H1 (cell line): ENCODE results near the gene RFT1. TPM values are rescaled to one million over a fixed set of nuclear protein-coding genes. Genes with fewer than 3 reads are reported as not detected.
A peak's percentile ranks its signal among the peaks of the same experiment; 100 is the strongest.

ENCODE experiments used
- CTCF ChIA-PET: fragments of 300-600 bp; sonication (Branson Sonifier 250); formaldehyde crosslinking; loops from one replicate; lab custom pipeline; 2021; ENCODE audit not compliant: partially characterized antibody; lab: Charles Lee
- POLR2A ChIA-PET: fragments of 300-600 bp; sonication (Branson Sonifier 250); formaldehyde crosslinking; loops from one replicate; lab custom pipeline; 2021; ENCODE audit warnings: inconsistent platforms; ENCODE audit not compliant: partially characterized antibody; lab: Charles Lee
- DNase-seq, 2 experiments: peaks; one replicate each; pipeline versions ENCODE4 v3.0.0 to v3.0.0-alpha.2; 2010 to 2022; ENCODE audit warnings: low spot score in 2 of 2, low read depth in 1 of 2, mixed read lengths in 1 of 2
- FAIRE-seq: peaks from 2 replicates; lab custom pipeline; 2011; peaks lifted over from hg19 to GRCh38; lab: Jason Lieb, UNC
- H2AFZ ChIP-seq: 2 replicates; pipeline ENCODE4 v1.8.1; 2012; ENCODE audit warnings: low read length, inconsistent platforms
- H2AK5ac ChIP-seq: 2 replicates; pipeline ENCODE4 v1.6.1; 2013; ENCODE audit warnings: low read depth, low read length
- H2BK120ac ChIP-seq: replicated peaks from 2 replicates; pipeline ENCODE3; 2013; ENCODE audit warnings: low read depth, low read length, inconsistent platforms
- H2BK12ac ChIP-seq: 2 replicates; pipeline ENCODE4 v1.6.1; 2013; ENCODE audit warnings: low read depth, low read length
- H2BK15ac ChIP-seq: 2 replicates; pipeline ENCODE4 v1.6.1; 2013; ENCODE audit warnings: low read length
- H2BK20ac ChIP-seq: 2 replicates; pipeline ENCODE4 v1.6.1; 2013; ENCODE audit warnings: low read length
- H2BK5ac ChIP-seq: 2 replicates; pipeline ENCODE4 v1.6.1; 2013; ENCODE audit warnings: low read depth, low read length
- H3K14ac ChIP-seq: 2 replicates; pipeline ENCODE4 v1.6.1; 2013; ENCODE audit warnings: inconsistent platforms; ENCODE audit not compliant: insufficient read length
- H3K18ac ChIP-seq: 2 replicates; pipeline ENCODE4 v1.6.1; 2013; ENCODE audit warnings: low read length; ENCODE audit errors: extremely low read depth
- H3K23ac ChIP-seq: 2 replicates; pipeline ENCODE4 v1.6.1; 2013; ENCODE audit warnings: inconsistent platforms; ENCODE audit not compliant: insufficient read length
- H3K23me2 ChIP-seq: 2 replicates; pipeline ENCODE4 v1.6.1; 2013; ENCODE audit warnings: low read depth, low read length
- H3K27ac ChIP-seq: 2 replicates; pipeline ENCODE4 v1.6.1; 2011; ENCODE audit warnings: low read depth, low read length, inconsistent platforms
- H3K27me3 ChIP-seq, 4 experiments: replicated peaks in 1 of 4; 1 replicate in 1 of 4; 2 replicates in 3 of 4; pipeline versions ENCODE4 v1.6.1 to v1.8.1; 2011 to 2013; ENCODE audit warnings: low read length in 3 of 4, mild to moderate bottlenecking in 3 of 4, inconsistent platforms in 2 of 4, mixed read lengths in 2 of 4, moderate library complexity in 1 of 4; ENCODE audit not compliant: control insufficient read depth in 3 of 4, insufficient read depth in 3 of 4; ENCODE audit errors: extremely low read depth in 1 of 4
- H3K36me3 ChIP-seq, 4 experiments: 2 replicates each; pipeline versions ENCODE4 v1.6.1 to v1.8.1; 2011 to 2013; ENCODE audit warnings: mild to moderate bottlenecking in 4 of 4, low read length in 3 of 4, moderate library complexity in 2 of 4, control low read depth in 1 of 4, inconsistent platforms in 1 of 4; ENCODE audit not compliant: insufficient read depth in 4 of 4, control insufficient read depth in 2 of 4
- H3K4ac ChIP-seq: replicated peaks from 2 replicates; pipeline ENCODE3; 2013; ENCODE audit warnings: low read length, low read depth, mixed read lengths, inconsistent platforms; ENCODE audit not compliant: insufficient read length
- H3K4me1 ChIP-seq, 4 experiments: replicated peaks in 1 of 4; 1 replicate in 1 of 4; 2 replicates in 3 of 4; pipeline versions ENCODE4 v1.6.1 to v1.8.1; 2011 to 2013; ENCODE audit warnings: low read length in 3 of 4, inconsistent platforms in 2 of 4, mixed read lengths in 1 of 4; ENCODE audit not compliant: insufficient read depth in 4 of 4, control insufficient read depth in 3 of 4
- H3K4me2 ChIP-seq, 2 experiments: 2 replicates each; pipeline versions ENCODE4 v1.6.1 to v1.8.1; 2011 to 2013; ENCODE audit warnings: low read depth in 2 of 2, low read length in 2 of 2, control low read depth in 1 of 2, inconsistent platforms in 1 of 2, mild to moderate bottlenecking in 1 of 2; ENCODE audit not compliant: insufficient read depth in 1 of 2
- H3K4me3 ChIP-seq, 4 experiments: fragments of 200-600, 300-600 bp in 1 of 4; sonication (generic), shearing (Covaris generic), sonication (Bioruptor Twin) in 1 of 4; 2 replicates each; pipeline versions ENCODE4 v1.5.1 to v1.8.1; 2011 to 2016; ENCODE audit warnings: low read length in 4 of 4, low read depth in 3 of 4, control low read depth in 2 of 4, inconsistent platforms in 2 of 4, mild to moderate bottlenecking in 2 of 4, mixed read lengths in 1 of 4, moderate library complexity in 1 of 4; ENCODE audit not compliant: insufficient read depth in 2 of 4; ENCODE audit errors: extremely low read depth in 1 of 4
- H3K56ac ChIP-seq: replicated peaks from 2 replicates; pipeline ENCODE3; 2013; ENCODE audit warnings: low read depth, mild to moderate bottlenecking, mixed read lengths, low read length, inconsistent platforms; ENCODE audit not compliant: insufficient read length
- H3K79me1 ChIP-seq: 2 replicates; pipeline ENCODE4 v1.6.1; 2013; ENCODE audit warnings: low read depth, low read length, control low read depth
- H3K79me2 ChIP-seq, 2 experiments: 2 replicates each; pipeline versions ENCODE4 v1.6.1 to v1.8.1; 2012 to 2013; ENCODE audit warnings: low read length in 2 of 2, mild to moderate bottlenecking in 2 of 2, inconsistent platforms in 1 of 2; ENCODE audit not compliant: insufficient read depth in 2 of 2, control insufficient read depth in 1 of 2
- H3K9ac ChIP-seq, 4 experiments: replicated peaks in 1 of 4; 1 replicate in 1 of 4; 2 replicates in 3 of 4; pipeline versions ENCODE4 v1.6.1 to v1.8.1; 2011 to 2013; ENCODE audit warnings: low read depth in 3 of 4, low read length in 3 of 4, control low read depth in 2 of 4, mild to moderate bottlenecking in 2 of 4, moderate library complexity in 2 of 4, inconsistent platforms in 1 of 4; ENCODE audit errors: extremely low read depth in 1 of 4
- H3K9me3 ChIP-seq, 2 experiments: 2 replicates each; pipeline versions ENCODE4 v1.6.1 to v1.8.1; 2012 to 2013; ENCODE audit warnings: mild to moderate bottlenecking in 2 of 2, moderate library complexity in 2 of 2, control low read depth in 1 of 2, inconsistent platforms in 1 of 2, low read depth in 1 of 2, low read length in 1 of 2, mixed read lengths in 1 of 2; ENCODE audit not compliant: insufficient read depth in 2 of 2
- H4K20me1 ChIP-seq, 2 experiments: replicated peaks in 1 of 2; 2 replicates each; pipeline versions ENCODE3 to v1.8.1; 2011 to 2013; ENCODE audit warnings: inconsistent platforms in 2 of 2, low read length in 2 of 2, mild to moderate bottlenecking in 1 of 2; ENCODE audit not compliant: insufficient read depth in 2 of 2, control insufficient read depth in 1 of 2
- H4K5ac ChIP-seq: 2 replicates; pipeline ENCODE4 v1.6.1; 2013; ENCODE audit warnings: low read length, low read depth, mixed read lengths, inconsistent platforms; ENCODE audit not compliant: insufficient read length
- H4K8ac ChIP-seq: 2 replicates; pipeline ENCODE4 v1.8.0; 2013; ENCODE audit warnings: mild to moderate bottlenecking, moderate library complexity, low read length, inconsistent platforms; ENCODE audit not compliant: insufficient read depth; ENCODE audit errors: extremely low read depth
- H4K91ac ChIP-seq: replicated peaks from 2 replicates; pipeline ENCODE3; 2013; ENCODE audit warnings: low read length, mixed read lengths, inconsistent platforms; ENCODE audit not compliant: insufficient read length
- RAD21 ChIP-seq, 2 experiments: IDR thresholded peaks in 1 of 2; conservative IDR thresholded peaks in 1 of 2; 2 replicates each; pipeline ENCODE4 v1.6.1; 2011; ENCODE audit warnings: low read depth in 2 of 2, low read length in 2 of 2, improper control_type of control experiment in 1 of 2, inconsistent platforms in 1 of 2, mild to moderate bottlenecking in 1 of 2, moderate library complexity in 1 of 2
- SP1 ChIP-seq: IDR thresholded peaks from 2 replicates; pipeline ENCODE4 v1.6.1; 2011; ENCODE audit warnings: low read depth, low read length
- WGBS, 2 experiments: shearing (Covaris generic) in 1 of 2; methylation state at CpG; one replicate each; pipeline versions ENCODE4 v1.1.6 to v1.1.7; 2013 to 2015; ENCODE audit warnings: low lambda C conversion rate in 2 of 2, mixed read lengths in 2 of 2, inconsistent platforms in 1 of 2, low coverage in 1 of 2, missing lambda C conversion rate in 1 of 2; ENCODE audit not compliant: insufficient replicate concordance in 2 of 2, insufficient coverage in 1 of 2, insufficient read length in 1 of 2; ENCODE audit errors: extremely low coverage in 1 of 2, missing lambda C conversion rate in 1 of 2; 5-methylcytosine and 5-hydroxymethylcytosine counted together
- polyA plus RNA-seq, 7 experiments: library from polyadenylated mRNA; depleted of rRNA in 3 of 7; stranded (reverse) in 5 of 7; unstranded in 2 of 7; fragments of >200 nt in 5 of 7; fragments of 200-250 nt in 2 of 7; gene quantifications; 1 replicate in 5 of 7; 2 replicates in 1 of 7; 4 replicates in 1 of 7; pipeline versions ENCODE4 v1.2.1 to v1.2.3, GENCODE V29; 2011 to 2013; ENCODE audit warnings: missing spikeins in 2 of 7, mixed read lengths in 2 of 7
- total RNA-seq: library from RNA; stranded (reverse); fragmentation: NEBNext Ultra II Directional; extraction: Animal tissue kit (Norgen Biotek cat#: 25700); gene quantifications from 2 replicates; pipeline ENCODE4 v1.2.1, GENCODE V29; 2021
- TF ChIP-seq, protein P1 (sequence below), 3 experiments: IDR thresholded peaks; 1 replicate in 2 of 3; 2 replicates in 1 of 3; pipeline versions ENCODE4 v1.5.1 to v1.6.1; 2011; ENCODE audit warnings: low read length in 3 of 3, mild to moderate bottlenecking in 3 of 3, inconsistent platforms in 2 of 3, low read depth in 1 of 3, moderate library complexity in 1 of 3; ENCODE audit not compliant: insufficient read depth in 1 of 3; ENCODE audit errors: control extremely low read depth in 1 of 3

RFT1 gene
- total and polyA plus RNA-seq, 2 of the 8 experiments (the other 6 are each of a cell fraction or from before 2014, with no cell fraction given): 27.7 to 42.4 TPM

GRCh38 chr3:53169045-53169831 is 39.0 kb upstream of the RFT1 start:
- FAIRE-seq: no peak
- POLR2A ChIA-PET: interaction anchor here (1.0 to 7.9 kb wide), 9 partner anchors 9 to 50 kb away, joined by 3 to 56 read pairs (median 3); partner anchors contain the start of gene PRKCD
- 76% methylated on average over 12 of the region's 15 CpGs; no CpG with 5 or more reads in 1 of the 2 experiments for WGBS, 2 experiments

More at GRCh38 chr3:53169045-53169831, 39.0 kb upstream of the RFT1 start:
- CTCF ChIA-PET: interaction anchor here (0.6 to 5.9 kb wide), 16 partner anchors 10 to 66 kb away, joined by 3 to 50 read pairs (median 4); partner anchors contain the start of gene RFT1
- peak overlapping the region; percentile 10 for H4K91ac ChIP-seq
- H2AFZ ChIP-seq: no peak overlapping the region
- H3K4me3 ChIP-seq: no peak overlapping the region
- H3K23me2 ChIP-seq: no peaks in the 10 kb centered on the region; the same call in 1 of the 2 replicates
- peaks cover 11% of the 10 kb centered on the region for H3K79me1 ChIP-seq
- peak overlapping the region; percentile 87 for H3K18ac ChIP-seq
- H3K4ac ChIP-seq: peak overlapping the region; percentile 49
- peak overlapping the region; percentile 60 for H4K8ac ChIP-seq
- H2BK120ac ChIP-seq: no peak overlapping the region
- H3K36me3 ChIP-seq: no peaks in the 10 kb centered on the region
- TF ChIP-seq RAD21 (IDR thresholded peaks at IDR 0.05 in 1 of 2, conservative IDR thresholded peaks at IDR 0.05 in 1 of 2; ENCODE audit: low read depth in 2 of 2, low read length in 2 of 2) (peak in 1 of 2 experiments; percentile 22; a peak in 1 of 4 replicates), SP1 (no peak)
- TF ChIP-seq, protein P1, sequence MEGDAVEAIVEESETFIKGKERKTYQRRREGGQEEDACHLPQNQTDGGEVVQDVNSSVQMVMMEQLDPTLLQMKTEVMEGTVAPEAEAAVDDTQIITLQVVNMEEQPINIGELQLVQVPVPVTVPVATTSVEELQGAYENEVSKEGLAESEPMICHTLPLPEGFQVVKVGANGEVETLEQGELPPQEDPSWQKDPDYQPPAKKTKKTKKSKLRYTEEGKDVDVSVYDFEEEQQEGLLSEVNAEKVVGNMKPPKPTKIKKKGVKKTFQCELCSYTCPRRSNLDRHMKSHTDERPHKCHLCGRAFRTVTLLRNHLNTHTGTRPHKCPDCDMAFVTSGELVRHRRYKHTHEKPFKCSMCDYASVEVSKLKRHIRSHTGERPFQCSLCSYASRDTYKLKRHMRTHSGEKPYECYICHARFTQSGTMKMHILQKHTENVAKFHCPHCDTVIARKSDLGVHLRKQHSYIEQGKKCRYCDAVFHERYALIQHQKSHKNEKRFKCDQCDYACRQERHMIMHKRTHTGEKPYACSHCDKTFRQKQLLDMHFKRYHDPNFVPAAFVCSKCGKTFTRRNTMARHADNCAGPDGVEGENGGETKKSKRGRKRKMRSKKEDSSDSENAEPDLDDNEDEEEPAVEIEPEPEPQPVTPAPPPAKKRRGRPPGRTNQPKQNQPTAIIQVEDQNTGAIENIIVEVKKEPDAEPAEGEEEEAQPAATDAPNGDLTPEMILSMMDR (IDR thresholded peaks at IDR 0.05; ENCODE audit: control extremely low read depth in 1 of 3, insufficient read depth in 1 of 3, low read depth in 1 of 3, low read length in 3 of 3): peak in 1 of 3 experiments; percentile 30; a peak in 2 of 4 replicates
- no peak overlapping the region for H2BK20ac ChIP-seq
- no peaks in the 10 kb centered on the region; a peak in 1 of 4 replicates for H3K79me2 ChIP-seq
- peaks cover 4 to 14% of the 10 kb centered on the region in 2 experiments for H4K20me1 ChIP-seq
- H3K56ac ChIP-seq: no peak overlapping the region
- no peaks in the 10 kb centered on the region for H3K9me3 ChIP-seq
- peaks cover 3 to 52% (median 33%) of the 10 kb centered on the region in 4 experiments for H3K4me1 ChIP-seq
- H3K27ac ChIP-seq: no peak overlapping the region
- H3K4me2 ChIP-seq: no peak overlapping the region
- H2BK12ac ChIP-seq: peak overlapping the region; percentile 2; the same call in 1 of the 2 replicates
- DNase-seq: no peak
- H2AK5ac ChIP-seq: peak overlapping the region; percentile 70; the same call in 1 of the 2 replicates
- 0 out of 2 replicates have a peak overlapping the region, but pooled peaks have one; percentile 61 for H2BK15ac ChIP-seq
- H4K5ac ChIP-seq: no peak overlapping the region
- H3K9ac ChIP-seq: no peak overlapping the region
- H3K27me3 ChIP-seq: no peaks in the 10 kb centered on the region
- H3K23ac ChIP-seq: no peak overlapping the region
- H3K14ac ChIP-seq: no peak overlapping the region
- no peak overlapping the region; the same call in 1 of the 2 replicates for H2BK5ac ChIP-seq
